GM19023 (cell line): ENCODE measurements around the gene NUP153.

ENCODE experiments used
- ATAC-seq: cut with Tn5 transposase; IDR thresholded peaks from one replicate; pipeline ENCODE4 v1.9.1; 2021; ENCODE audit warnings: mild to moderate bottlenecking, moderate library complexity; ENCODE audit not compliant: unreplicated experiment

NUP153 gene

DNA sequence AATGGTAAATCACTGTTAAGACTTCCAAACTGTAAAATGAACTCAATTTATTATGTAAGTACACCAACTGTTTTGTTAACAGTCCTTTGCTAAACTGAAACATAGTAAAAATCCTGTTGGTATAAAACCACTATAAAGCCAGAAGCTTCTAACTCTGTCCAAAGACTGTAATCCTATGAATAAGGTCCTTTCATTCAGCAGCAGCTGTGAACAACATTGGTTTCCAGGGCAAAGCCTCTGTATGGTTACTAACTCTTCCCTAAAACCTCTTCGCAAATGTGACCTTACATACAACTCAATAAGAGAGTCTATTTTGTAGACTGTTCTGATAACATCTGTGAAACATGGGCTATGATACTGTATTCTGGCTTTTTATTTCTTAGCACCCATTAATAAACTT, 40.1 kb downstream of the NUP153 start:
- no peak for ATAC-seq

DNA sequence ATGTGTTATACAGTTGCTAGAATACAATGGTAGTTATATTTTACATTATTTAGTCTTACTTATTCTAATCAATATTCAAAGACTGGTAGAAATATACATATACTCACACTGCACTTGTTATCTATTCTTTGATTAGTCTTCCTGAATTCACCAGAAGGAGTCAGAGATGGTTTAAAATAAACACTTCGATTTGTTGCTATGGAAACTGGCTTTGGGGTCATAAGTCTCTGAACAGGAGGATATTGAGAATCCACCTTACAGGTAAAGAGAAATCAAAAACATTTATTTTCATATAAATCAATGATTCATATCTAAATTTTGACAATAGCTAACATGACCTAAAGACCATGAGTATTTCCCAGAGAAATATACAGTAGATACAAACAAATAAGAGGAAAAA, 41.6 kb downstream of the NUP153 start:
- no peak for ATAC-seq

DNA sequence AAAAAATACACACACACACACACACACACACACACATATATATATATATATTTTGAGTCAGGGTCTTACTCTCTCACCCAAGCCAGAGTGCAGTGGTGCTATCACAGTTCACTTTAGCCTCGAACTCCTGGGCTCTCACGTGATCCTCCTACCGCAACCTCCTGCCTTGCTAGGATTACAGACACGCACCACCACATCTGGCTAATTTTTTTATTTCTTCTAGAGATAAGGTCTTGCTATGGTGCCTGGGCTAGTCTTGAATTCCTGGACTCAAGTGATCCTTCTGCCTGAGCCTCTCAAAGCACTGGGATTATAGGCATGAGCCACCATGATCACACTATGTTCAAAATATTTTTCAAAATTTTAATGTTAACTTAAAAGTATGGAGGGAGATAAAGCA, 43.5 kb downstream of the NUP153 start:
- ATAC-seq: no peak

DNA sequence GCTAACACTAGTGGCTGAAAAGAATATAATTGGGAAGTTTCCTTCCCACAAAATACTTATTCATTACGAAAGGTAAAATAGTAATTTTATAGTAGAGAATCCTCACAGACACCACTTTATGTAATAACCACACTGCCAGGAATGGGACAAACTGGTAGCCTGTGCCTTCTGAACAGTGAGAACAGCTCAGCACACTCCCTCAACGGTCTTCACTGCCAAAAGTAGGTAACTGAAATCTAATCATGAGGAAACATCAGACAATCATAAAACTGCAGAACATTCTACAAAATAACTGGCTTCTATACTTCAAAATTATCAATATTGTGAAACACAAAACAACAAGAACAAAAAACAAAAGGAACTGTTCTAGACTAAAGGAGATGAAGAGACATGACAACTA, 44.1 kb downstream of the NUP153 start:
- no peak for ATAC-seq

DNA sequence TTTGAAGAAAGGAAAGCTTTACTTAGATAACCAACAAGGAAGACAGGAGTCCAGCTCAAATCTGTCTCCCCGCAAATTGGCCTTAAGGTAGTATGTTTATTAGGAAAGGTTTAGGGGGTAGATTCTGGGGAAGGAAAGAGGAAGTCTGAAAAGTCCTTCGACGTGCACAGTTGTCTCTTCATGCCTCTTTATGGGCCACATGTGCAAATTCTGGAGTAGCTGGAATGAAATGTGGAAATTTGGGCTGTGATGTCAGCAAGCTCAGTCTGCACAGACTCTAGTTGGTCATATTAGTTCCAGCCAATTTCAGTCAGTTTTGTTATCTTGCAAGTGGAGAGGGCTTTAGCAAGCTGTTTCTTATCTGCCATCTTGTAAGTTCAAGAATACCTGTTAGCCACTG, 50.1 kb downstream of the NUP153 start:
- no peak for ATAC-seq

DNA sequence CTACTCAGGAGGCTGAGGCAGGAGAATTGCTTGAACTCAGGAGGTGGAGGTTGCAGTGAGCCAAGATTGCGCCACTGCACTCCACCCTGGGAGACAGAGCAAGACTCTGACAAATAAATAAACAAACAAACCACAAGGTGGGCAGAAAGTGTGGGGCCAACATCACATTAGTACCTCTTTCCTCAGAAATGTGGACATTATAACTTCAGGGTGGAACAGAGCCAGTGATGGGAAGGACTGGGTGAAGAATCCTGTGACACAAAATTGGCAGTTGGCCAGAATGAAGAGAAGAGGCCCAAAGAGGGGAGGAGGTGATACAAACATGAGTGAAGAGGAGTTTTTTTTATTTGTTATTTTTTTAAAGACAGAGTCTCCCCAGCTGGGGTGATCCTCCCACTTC, 50.6 kb downstream of the NUP153 start:
- ATAC-seq: no peak

DNA sequence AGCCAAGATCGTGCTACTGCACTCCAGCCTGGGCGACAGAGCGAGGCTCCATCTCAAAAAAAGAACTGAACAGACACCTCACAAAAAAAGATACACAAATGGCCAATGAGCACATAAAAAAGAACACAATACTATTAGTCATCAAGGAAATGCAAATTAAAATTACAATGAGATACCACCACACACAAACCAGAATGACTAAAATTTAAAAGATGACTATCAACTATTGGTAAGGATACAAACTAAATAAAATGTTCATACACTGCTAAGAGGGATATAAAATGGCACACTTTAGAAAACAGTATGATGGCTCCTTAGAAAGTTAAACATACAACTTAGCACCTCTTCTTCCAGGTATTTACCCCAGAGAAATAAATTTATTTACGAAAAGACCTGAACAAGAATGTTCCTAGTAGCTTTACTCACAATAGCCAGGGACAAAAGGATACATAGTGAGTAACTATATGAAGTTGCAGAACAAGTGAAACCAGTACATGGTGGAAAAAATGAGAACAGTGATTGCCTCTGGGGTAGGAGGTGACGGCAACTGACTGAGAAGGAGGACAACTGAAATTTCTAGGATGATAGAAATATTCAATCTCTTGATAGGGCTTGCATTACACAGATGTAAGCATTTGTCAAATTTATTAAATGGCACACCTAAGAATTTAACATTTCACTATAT, 53.4 kb downstream of the NUP153 start:
- ATAC-seq: no peak

DNA sequence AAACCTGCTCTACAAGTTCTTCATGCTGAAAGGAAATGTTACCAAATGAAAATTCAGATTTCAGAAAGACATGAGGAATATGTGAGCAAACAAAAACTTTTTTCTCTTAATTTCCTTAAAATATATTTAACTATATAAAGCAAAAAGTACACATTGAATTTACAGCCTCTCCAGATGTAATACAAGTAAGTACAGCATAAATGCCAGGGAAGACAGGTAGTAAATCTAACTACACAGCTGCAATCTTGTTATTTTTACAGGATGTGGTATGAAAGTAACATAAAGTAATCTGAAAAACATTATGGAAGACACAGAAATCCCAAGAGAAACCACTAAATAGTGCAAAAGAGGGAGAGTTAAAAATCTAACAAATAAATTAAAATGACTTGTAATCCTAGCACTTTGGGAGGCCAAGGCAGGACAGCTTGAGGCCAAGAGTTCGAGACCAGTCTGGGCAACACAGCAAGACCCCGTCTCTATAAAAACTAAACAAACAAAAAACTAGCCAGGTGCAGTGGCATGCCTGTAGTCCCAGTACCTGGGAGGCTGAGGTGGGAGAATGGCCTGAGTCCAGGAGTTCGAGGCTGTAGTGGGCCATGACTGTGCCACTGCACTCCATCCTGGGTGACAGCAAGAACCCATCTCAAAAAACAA, 55.9 kb downstream of the NUP153 start:
- ATAC-seq: no peak

DNA sequence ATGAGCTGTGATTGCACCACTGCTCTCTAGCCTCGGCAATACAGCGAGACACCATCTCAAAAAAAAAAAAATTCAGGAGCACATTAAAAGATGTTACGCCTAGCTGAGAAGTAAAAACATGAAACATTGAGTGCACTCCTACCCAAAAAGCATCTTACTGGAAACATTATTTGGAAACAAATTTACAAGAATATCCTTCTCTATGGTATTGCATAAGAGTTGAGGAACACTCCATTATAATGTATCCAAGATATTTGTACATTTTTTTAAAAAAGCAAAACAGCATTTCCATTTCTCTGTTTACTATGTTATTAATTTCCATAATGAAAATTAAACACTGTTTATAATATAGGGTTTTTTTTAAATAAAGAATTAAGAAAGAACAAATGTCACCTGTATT, 58.0 kb downstream of the NUP153 start:
- ATAC-seq: no peak

DNA sequence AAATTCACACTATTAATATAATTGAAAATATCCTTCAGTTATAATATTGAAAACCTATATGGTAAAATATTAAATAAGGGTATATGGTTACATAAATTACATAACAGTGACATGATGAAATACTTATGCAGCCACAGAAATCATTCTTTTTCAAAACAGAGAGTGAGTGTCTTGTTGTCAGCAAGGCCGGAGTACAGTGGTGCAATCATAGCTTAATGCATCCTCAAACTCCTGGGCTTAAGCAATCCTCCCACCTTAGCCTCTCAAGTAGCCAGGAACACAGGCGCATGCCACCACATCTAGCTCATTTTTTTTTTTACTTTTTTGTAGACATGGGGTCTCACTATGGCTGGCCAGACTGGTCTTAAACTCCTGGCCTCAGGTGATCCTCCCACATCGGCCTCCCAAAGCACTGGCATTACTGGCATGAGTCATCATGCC, 66.2 kb downstream of the NUP153 start:
- no peak for ATAC-seq

DNA sequence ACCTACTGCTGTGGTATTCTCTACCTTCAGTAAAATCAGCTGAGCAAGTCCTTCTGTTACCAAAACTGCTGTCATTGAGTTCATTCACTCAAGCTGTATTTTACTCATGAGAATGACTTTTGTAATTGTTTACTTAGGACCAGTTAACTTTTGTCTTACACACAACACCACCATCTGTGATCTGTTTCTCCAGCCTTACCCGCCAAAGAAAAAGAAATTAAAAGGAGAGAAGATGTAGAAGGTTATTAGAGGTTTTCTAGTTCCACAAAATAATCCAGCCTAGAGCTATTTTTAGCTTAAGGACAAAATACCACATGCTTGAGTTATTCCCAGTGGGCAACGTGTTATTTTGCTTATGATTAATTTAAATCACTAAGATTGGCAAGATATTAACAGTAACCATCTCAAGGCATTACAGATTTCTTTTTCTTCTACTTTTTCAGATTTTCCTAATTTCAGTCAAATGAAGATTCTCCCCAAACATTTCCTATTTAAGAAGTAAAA, 68.5 kb downstream of the NUP153 start:
- ATAC-seq: no peak

DNA sequence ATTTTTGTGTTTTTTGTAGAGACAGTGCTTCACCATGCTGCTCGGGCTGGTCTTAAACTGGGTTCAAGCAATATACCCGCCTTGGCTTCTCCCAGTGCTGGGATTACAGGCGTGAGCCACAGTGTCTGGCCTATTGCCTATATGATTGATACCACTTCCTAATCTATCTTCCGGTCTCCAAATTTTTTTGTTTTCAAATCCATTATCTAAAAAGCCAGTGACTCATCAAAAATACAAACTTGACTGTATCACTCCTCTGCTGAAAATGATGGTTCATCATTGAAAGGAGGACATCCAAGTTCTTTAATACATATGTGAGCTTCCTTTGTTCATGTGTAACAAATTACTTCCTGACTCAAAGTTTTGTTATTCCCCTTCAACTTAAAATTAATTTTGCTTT, 71.2 kb downstream of the NUP153 start:
- ATAC-seq: no peak

DNA sequence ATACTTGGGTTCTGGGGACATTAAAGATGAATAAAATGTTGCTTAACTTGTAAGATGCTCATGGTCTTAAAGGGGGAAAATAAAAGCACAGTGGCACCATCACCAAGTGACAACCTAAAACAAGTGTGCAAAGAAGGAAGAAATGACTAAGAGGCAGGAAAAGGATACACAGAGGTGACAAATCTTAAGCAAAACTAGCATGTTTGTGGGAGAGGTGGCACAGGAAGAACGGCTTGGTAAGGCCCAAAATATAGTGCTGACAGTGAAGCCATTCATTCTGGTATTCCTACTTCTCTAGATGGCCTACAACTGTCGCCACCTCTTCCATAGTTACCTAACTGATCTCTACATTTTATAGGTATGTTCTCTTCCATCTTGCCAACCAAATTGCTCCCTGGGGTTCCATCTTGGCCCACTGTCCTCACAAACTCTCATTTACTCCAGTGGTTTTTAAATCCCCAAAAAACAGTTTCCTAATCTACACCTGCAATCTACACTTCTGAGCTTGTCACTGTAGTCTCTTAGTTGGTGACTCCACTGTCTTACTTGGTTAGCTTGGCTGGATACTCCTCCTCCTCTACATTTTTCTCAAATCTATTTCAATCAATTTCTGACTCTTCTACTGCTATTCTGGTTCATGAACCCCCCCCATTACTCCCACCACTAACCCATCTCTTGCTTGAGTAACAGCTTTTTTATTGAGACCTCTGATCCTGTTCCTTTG, 73.1 kb downstream of the NUP153 start:
- ATAC-seq: no peak

DNA sequence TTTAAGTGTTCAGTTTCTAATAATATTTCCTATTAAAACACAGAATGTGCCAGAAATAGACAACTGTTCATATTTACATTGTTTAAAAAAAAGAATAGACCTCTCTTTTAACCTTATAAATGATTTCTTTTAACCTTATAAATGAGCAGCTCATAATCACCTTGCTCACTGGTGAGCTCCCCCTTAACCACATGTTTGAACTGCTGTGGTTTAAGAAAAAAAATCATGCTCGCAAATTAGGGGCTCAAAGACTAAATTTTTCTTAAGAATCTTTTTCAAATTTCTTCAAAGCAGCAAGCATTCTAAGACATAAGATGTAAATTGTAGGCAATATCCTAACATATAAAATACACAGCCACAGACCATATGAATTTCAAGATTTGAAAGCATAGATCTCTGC, 73.8 kb downstream of the NUP153 start:
- no peak for ATAC-seq

DNA sequence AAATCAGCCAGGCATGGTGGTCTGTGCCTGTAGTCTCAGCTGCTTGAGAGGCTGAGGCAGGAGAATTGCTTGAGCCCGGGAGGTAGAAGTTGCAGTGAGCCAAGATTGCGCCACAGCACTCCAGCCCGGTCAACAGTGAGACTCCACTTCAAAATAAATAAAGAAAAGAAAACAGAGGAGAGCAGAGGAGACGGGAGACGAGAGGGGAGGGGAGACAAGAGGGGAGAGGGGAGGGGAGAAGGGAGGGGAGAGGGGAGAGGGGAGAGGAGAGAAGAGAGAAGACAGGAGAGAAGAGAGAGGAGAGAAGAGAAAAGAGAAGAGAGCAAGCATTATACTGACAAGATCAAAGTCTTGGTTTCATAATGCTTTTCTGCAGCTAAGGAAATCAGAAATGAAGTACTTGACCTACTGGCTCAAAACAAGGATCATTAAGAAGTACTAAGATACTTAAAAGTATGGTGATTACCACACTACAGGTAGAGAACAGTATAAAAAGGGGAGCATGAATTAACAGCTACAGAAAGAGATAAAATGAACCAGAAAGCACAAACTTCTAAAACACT, 76.1 kb downstream of the NUP153 start:
- no peak for ATAC-seq

DNA sequence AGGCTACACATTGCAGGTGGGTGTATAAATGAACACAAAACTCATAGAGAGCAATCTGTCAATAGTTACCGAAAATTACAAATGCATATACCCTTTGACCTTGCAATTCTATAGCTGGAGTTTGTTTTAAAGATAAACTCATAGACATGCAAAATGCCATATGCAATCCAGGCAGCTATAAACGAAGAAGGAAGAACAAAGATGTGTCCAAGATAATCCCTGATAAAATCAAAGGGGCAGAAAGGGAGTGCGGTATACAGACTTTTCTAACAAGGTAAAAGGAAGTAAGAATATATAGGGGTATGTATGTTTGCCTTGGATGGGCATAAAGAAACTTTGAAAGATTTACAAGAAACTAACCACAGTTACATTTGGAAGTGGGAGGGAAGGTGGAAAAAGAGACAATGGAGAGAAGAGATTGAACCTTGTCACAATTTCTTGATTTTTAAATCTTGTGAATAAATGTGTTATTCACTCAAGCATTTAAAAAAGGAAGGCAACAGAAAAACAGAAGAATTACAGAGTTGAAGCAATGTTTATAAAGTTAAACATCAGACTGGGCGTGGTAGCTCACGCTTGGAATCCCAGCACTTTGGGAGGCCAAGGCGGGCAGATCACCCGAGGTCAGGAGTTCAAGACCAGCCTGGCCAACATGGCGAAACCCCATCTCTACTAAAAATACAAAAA, 76.8 kb downstream of the NUP153 start:
- no peak for ATAC-seq

DNA sequence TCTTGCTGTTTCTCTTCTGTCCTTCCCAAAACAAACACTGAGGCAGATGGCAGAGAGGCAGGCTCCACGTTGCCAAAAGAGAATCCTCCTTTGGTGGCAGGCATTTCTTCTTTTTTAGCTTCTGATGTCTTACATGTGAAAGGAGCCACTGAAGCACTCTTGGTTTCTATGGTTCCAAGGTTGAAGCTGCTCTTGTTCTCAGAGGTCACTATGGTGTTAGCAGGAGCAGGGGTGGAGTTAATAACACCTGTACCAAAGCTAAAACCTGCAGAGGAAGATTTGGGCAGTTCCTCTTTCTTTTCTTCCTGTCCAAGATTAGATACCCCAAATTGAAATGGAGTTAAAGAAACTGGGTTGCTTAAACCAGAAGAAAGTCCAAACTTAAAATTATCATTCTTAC, 77.9 kb downstream of the NUP153 start:
- ATAC-seq: peak; percentile 63

DNA sequence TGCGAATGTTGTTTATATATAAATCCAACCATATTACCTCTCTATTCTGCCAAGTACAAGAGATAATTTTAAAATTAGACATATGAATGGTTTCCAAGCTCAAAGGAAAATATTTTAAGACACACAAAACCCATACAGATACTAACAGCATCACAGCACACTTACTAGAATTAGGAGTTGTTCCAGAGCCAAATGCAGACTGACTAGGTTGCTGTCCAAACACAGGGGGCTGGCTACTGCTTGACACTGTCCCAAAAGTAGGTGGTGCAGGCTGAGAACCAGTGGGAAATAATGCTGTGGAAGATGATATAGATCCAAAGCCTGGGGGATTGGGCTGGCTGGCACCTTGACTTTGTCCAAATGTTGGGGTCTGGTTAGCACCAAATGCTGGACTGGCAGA, 82.3 kb downstream of the NUP153 start:
- no peak for ATAC-seq

DNA sequence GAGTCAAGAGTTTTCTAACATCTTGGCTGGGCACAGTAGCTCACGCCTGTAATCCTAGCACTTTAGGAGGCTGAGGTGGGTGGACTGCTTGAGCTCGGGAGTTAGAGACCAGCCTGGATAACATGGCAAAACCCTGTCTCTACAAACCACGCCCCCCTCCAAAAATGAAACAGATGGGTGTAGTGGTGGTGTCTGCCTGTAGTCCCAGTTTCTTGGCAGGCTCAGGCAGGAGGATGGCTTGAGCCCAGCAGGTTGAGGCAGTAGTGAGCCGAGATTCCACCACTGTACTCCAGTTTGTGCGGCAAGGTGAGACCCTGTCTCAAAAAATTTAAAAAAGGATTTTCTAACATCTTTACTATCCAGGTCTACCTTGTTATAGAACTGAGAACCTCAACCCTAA, 84.6 kb downstream of the NUP153 start:
- ATAC-seq: no peak

DNA sequence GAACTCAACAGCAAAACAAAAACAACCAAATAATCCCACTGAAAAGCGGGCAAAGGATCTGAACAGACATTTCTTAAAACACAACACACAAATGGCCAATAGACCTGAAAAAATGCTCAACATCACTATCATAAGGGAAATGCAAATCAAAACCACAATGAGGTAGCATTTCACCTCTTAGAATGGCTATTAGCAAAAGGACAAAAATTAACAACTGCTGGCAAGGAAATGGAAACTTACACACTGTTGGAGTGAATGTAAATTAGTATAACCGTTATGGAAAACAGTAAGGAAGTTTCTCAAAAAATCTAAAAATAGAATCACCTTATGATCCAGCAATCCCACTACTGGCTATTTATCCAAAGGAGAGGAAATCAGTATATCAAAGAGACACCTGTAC, 85.7 kb downstream of the NUP153 start:
- ATAC-seq: peak; percentile 82

DNA sequence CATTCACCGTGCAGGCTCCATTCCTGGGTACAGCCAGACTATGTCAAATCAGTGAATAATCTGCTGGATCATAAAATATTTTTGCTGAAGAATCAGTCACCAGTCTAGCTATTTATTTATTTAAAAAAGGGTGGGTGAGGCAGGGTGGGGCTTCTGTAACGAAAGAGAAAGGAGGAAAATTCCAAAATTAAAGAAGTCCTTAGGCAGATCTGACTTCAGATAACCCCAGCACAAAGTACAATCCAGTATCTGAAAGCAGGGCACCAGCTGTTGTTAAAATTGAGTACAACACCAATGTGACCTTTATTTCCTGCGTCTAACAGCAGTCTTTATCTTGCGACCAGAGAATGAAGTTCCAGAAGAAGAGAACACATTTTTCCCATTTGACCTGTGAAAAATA, 90.9 kb downstream of the NUP153 start:
- ATAC-seq: no peak
